DOHH2 (cell line): ENCODE results near the gene ZSCAN4.

Source experiments
- H3F3A ChIP-seq: fragments of 200-600 bp; sonication (generic), shearing (Covaris generic); 2 replicates; pipeline ENCODE4 v1.6.0; 2016; ENCODE audit warnings: antibody characterized with exemption, mild to moderate bottlenecking; ENCODE audit not compliant: control insufficient read depth, insufficient read depth
- H3K27ac ChIP-seq: fragments of 200-600 bp; sonication (generic); 2 replicates; pipeline ENCODE4 v1.5.1; 2014; ENCODE audit warnings: low read depth, mild to moderate bottlenecking, low read length, moderate library complexity
- H3K27me3 ChIP-seq: fragments of 200-600 bp; sonication (generic); 2 replicates; pipeline ENCODE4 v1.6.1; 2014; ENCODE audit warnings: mild to moderate bottlenecking, low read length, mixed read lengths; ENCODE audit not compliant: control insufficient read depth
- H3K36me3 ChIP-seq: fragments of 200-600 bp; sonication (generic); 2 replicates; pipeline ENCODE4 v1.6.1; 2014; ENCODE audit warnings: mild to moderate bottlenecking, low read length, moderate library complexity, mixed read lengths; ENCODE audit not compliant: control insufficient read depth
- H3K4me1 ChIP-seq: fragments of 200-600 bp; sonication (generic); 2 replicates; pipeline ENCODE4 v1.6.1; 2014; ENCODE audit warnings: mild to moderate bottlenecking, low read length, mixed read lengths; ENCODE audit not compliant: control insufficient read depth
- H3K4me2 ChIP-seq: fragments of 200-600 bp; sonication (generic); 2 replicates; pipeline ENCODE4 v1.6.0; 2014; ENCODE audit warnings: mild to moderate bottlenecking, low read length, moderate library complexity
- H3K4me3 ChIP-seq: fragments of 200-600 bp; sonication (generic); 2 replicates; pipeline ENCODE4 v1.5.1; 2014; ENCODE audit warnings: mild to moderate bottlenecking, low read length, mixed read lengths
- H3K79me2 ChIP-seq: fragments of 200-600 bp; sonication (generic); 2 replicates; pipeline ENCODE4 v1.6.1; 2014; ENCODE audit warnings: mild to moderate bottlenecking, low read length, mixed read lengths; ENCODE audit not compliant: control insufficient read depth
- H3K9me2 ChIP-seq: fragments of 200-600 bp; sonication (generic); replicated peaks from 2 replicates; pipeline ENCODE4 v1.6.1; 2014; ENCODE audit warnings: mild to moderate bottlenecking, low read length, mixed read lengths; ENCODE audit not compliant: control insufficient read depth
- H3K9me3 ChIP-seq: fragments of 200-600 bp; sonication (generic); 2 replicates; pipeline ENCODE4 v1.6.1; 2014; ENCODE audit warnings: antibody characterized with exemption, low read length, mixed read lengths; ENCODE audit not compliant: control insufficient read depth, insufficient read depth
- H4K20me1 ChIP-seq: fragments of 200-600 bp; sonication (generic); 2 replicates; pipeline ENCODE4 v1.6.0; 2014; ENCODE audit warnings: low read depth, mild to moderate bottlenecking, antibody characterized with exemption, low read length, moderate library complexity; ENCODE audit not compliant: control insufficient read depth, insufficient read depth
- CTCF ChIP-seq: fragments of 200-600 bp; sonication (generic); IDR thresholded peaks from one replicate; pipeline ENCODE4 v1.5.1; 2014; ENCODE audit warnings: antibody characterized with exemption, mild to moderate bottlenecking, low read depth, low read length; ENCODE audit not compliant: poor library complexity, severe bottlenecking
- EZH2phosphoT487 ChIP-seq: fragments of 200-600 bp; sonication (generic); IDR thresholded peaks from 2 replicates; pipeline ENCODE4 v1.6.1; 2017; ENCODE audit warnings: borderline replicate concordance, mild to moderate bottlenecking, antibody characterized with exemption, low read length, moderate library complexity, mixed read lengths

ZSCAN4 gene

GRCh38 chr19:57667228-57667627 is 1.5 kb upstream of the ZSCAN4 start:
- Histone ChIP-seq H3K4me3 (no peak overlapping the region), H3K79me2 (no peaks in the 10 kb centered on the region), H3K4me1 (no peaks in the 10 kb centered on the region), H3K36me3 (no peaks in the 10 kb centered on the region), H3K4me2 (no peak overlapping the region), H3K27me3 (no peaks in the 10 kb centered on the region), H4K20me1 (no peaks in the 10 kb centered on the region), H3K9me3 (peaks cover 18% of the 10 kb centered on the region; the same call in 1 of the 2 replicates), H3K27ac (no peak overlapping the region), H3K9me2 (no peaks in the 10 kb centered on the region), H3F3A (no peaks in the 10 kb centered on the region)
- TF ChIP-seq EZH2phosphoT487 (no peak), CTCF (no peak)

GRCh38 chr19:57671124-57671895 is 2.6 kb downstream of the ZSCAN4 start:
- Histone ChIP-seq H3K27me3 (no peaks in the 10 kb centered on the region), H3K4me2 (no peak overlapping the region)
- TF ChIP-seq EZH2phosphoT487 = no peak
- no peak for TF ChIP-seq CTCF

GRCh38 chr19:57672466-57672865 is 3.7 kb downstream of the ZSCAN4 start:
- no peaks in the 10 kb centered on the region for H3F3A ChIP-seq
- H3K27ac ChIP-seq = no peak overlapping the region
- H3K4me1 ChIP-seq = no peaks in the 10 kb centered on the region
- no peaks in the 10 kb centered on the region for H4K20me1 ChIP-seq
- H3K9me2 ChIP-seq = no peaks in the 10 kb centered on the region
- H3K36me3 ChIP-seq = no peaks in the 10 kb centered on the region
- no peaks in the 10 kb centered on the region for H3K79me2 ChIP-seq
- TF ChIP-seq CTCF = no peak
- no peak for TF ChIP-seq EZH2phosphoT487
- H3K4me3 ChIP-seq = no peak overlapping the region
- H3K4me2 ChIP-seq = no peak overlapping the region
- no peaks in the 10 kb centered on the region for H3K27me3 ChIP-seq
- peaks cover 4% of the 10 kb centered on the region; the same call in 1 of the 2 replicates for H3K9me3 ChIP-seq

More at GRCh38 chr19:57671124-57671895, 2.6 kb downstream of the ZSCAN4 start:
- peaks cover 4% of the 10 kb centered on the region; the same call in 1 of the 2 replicates for H3K9me3 ChIP-seq
- H3K4me3 ChIP-seq = no peak overlapping the region
- H3K27ac ChIP-seq = no peak overlapping the region
- no peaks in the 10 kb centered on the region for H3K9me2 ChIP-seq
- no peaks in the 10 kb centered on the region for H3K4me1 ChIP-seq
- no peaks in the 10 kb centered on the region for H3K79me2 ChIP-seq
- no peaks in the 10 kb centered on the region for H3K36me3 ChIP-seq
- H4K20me1 ChIP-seq = no peaks in the 10 kb centered on the region
- no peaks in the 10 kb centered on the region for H3F3A ChIP-seq
